Measurements from ENCODE around the gene ERC2.

The ERC2 gene

DNA sequence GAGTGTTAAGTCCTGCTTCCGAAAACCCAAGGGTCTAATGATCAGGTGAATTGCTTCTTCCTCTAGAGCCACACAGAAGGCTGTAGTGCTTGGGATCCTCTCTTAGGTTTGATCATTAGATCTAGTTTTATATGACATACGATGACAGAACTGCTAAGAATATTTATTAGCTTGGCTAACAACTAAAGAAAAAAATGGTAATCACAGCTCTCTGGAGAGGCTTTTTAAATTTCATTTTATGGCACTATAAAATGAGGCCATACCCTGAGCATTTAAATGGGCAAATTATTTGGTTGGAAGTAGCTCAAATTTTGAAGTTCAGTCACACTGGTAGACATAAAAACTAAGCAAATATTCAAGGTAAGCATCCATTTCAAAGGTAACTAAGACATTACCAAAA lies 498.6 kb downstream of the ERC2 start:
- peak; percentile 43 for DNase-seq (ENCODE audit: low read depth)
- no peak overlapping the region for H3K4me3 ChIP-seq (ENCODE audit: low read depth, low read length)
- TF ChIP-seq, protein P1, sequence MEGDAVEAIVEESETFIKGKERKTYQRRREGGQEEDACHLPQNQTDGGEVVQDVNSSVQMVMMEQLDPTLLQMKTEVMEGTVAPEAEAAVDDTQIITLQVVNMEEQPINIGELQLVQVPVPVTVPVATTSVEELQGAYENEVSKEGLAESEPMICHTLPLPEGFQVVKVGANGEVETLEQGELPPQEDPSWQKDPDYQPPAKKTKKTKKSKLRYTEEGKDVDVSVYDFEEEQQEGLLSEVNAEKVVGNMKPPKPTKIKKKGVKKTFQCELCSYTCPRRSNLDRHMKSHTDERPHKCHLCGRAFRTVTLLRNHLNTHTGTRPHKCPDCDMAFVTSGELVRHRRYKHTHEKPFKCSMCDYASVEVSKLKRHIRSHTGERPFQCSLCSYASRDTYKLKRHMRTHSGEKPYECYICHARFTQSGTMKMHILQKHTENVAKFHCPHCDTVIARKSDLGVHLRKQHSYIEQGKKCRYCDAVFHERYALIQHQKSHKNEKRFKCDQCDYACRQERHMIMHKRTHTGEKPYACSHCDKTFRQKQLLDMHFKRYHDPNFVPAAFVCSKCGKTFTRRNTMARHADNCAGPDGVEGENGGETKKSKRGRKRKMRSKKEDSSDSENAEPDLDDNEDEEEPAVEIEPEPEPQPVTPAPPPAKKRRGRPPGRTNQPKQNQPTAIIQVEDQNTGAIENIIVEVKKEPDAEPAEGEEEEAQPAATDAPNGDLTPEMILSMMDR (IDR thresholded peaks at IDR 0.05; ENCODE audit: control insufficient read depth, extremely low read depth, insufficient read depth), result no peak

DNA sequence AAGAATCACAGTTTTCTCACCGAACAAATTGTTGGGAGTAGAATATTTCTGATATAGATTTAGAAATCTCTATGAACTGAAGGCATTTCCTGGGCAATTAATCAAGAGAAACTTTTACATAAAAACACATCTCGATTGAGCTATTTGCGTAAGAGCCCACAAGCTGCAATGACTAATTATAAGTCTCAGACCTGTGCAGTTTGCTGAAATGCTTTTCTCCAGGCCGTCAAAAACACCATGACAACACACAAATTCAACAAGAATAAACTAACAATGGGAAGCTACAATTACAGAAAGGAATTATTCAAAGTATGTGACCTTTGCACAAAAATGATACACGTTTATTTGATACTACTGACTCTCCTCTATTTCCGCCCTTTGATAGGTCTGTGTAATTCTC lies 499.9 kb downstream of the ERC2 start:
- TF ChIP-seq, protein P1 (IDR thresholded peaks at IDR 0.05; ENCODE audit: control insufficient read depth, extremely low read depth, insufficient read depth), result no peak
- no peak for DNase-seq (ENCODE audit: low read depth)
- no peak overlapping the region for H3K4me3 ChIP-seq (ENCODE audit: low read depth, low read length)

DNA sequence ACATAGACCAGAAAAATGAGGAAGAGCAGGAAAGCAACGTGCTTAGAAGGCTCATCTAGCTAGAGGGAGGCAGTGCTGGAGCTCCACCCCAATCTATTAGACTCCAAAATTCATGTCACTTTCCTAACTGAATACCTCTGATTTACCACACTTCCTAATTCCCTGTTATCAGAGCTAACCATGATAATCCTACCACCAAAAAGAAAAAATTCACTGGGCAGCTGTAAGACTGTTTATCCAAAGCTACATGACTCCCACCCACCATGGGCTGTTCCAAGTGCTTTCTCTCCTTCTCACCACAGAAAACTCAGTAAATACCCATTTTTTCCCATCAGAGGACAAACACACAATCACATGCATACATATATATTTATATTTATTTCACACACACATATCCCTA lies 501.7 kb downstream of the ERC2 start:
- TF ChIP-seq, protein P1 (IDR thresholded peaks at IDR 0.05; ENCODE audit: control insufficient read depth, extremely low read depth, insufficient read depth), result no peak
- DNase-seq (ENCODE audit: low read depth), result no peak
- no peak overlapping the region for H3K4me3 ChIP-seq (ENCODE audit: low read depth, low read length)

DNA sequence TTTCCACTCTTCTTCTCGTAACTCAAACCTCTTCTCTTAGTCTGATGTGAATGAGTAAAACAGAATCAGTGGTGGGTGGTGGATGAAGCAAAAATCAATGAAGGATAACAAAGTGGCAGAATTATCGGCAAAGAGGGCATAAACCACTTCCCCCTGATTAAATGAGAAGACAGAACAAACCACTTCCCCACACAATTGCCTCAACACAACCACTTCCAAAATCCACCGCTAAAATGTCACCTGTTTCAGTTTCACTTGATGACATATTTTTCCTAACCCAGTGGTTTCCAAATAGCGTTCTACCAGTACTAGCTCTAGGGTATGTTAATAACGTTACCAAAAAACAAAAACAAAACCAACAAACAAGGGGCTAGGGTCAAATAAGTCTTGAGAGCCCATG lies 502.5 kb downstream of the ERC2 start:
- DNase-seq (ENCODE audit: low read depth), result no peak
- TF ChIP-seq, protein P1 (IDR thresholded peaks at IDR 0.05; ENCODE audit: control insufficient read depth, extremely low read depth, insufficient read depth), result no peak

DNA sequence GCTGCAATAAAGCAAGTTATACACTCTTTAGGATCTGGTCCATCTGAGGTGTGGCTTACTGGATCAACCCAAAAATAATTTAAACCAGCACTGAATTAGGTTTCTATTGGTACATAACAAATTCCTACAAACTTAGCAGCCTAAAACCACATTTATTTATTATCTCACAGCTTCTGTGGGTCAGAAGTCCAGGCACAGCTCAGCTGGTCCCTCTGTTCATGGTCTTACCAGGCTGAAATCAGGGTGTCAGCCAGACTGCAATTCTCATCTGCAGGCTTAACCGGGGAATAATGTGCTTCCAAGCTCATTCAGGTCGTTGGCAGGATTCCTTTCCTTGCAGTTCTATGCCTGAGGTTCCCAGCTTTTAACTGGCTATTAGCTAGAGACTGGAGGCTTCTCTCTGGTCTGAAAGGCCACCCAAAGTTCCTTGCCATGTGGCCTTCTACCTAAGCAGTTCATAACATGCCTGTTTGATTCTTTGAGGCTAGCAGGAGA lies 503.7 kb downstream of the ERC2 start:
- DNase-seq (ENCODE audit: low read depth), result no peak
- TF ChIP-seq, protein P1 (IDR thresholded peaks at IDR 0.05; ENCODE audit: control insufficient read depth, extremely low read depth, insufficient read depth), result no peak
- H3K4me3 ChIP-seq (ENCODE audit: low read depth, low read length), result no peak overlapping the region

More for the DNA sequence above, 502.5 kb downstream of the ERC2 start:
- H3K4me3 ChIP-seq (ENCODE audit: low read depth, low read length), result no peak overlapping the region

DNA sequence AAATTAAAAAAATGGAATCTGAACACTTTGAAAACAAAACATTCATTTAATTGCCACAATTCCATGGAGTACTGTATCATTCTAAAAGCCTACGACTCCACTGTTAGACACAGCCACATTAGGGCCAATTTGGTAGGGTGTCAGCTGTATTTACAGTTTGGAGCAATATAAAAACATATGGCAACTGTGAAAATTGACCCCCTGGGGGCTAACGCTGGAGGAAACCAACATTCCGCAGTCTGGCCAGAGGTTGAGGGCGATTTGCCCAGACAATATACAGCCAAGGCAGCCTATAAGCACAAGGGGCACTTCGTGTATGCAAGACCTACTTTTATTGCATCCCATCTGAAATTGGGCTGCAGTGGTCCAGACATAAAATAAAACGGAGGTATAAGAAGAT lies 504.7 kb downstream of the ERC2 start:
- TF ChIP-seq, protein P1 (IDR thresholded peaks at IDR 0.05; ENCODE audit: control insufficient read depth, extremely low read depth, insufficient read depth), result no peak
- no peak overlapping the region for H3K4me3 ChIP-seq (ENCODE audit: low read depth, low read length)
- DNase-seq (ENCODE audit: low read depth), result no peak

DNA sequence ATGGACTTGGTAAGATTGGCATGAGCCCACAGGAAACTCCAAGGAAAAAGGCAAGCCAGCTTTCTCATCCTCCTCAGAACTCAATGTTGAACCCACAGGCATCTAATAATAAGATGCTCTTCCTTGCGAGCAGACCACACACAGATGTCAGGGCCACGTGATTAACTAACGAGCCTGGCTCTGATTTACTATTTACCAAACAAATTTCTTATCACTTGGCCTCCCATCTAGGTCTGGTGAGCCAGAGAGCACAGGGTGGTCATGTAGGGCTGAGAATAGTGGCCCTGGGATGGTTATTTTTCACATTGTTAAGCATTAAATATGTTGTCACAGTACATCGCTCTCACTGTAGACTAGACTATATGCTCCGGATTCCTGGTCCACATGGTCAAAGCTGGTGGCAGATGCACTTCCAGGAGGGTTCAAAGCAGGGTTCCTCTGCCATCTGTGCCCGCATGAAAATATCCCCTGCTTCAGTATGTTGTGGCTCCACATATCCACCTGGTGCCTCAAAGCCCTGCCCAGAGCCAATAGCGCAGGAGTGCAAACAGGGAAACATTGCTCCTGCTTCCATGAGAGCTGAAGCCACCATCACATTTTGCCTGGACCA lies 508.7 kb downstream of the ERC2 start:
- no peak for DNase-seq (ENCODE audit: low read depth)
- TF ChIP-seq, protein P1 (IDR thresholded peaks at IDR 0.05; ENCODE audit: control insufficient read depth, extremely low read depth, insufficient read depth), result no peak
- no peak overlapping the region for H3K4me3 ChIP-seq (ENCODE audit: low read depth, low read length)

Data from LNCaP clone FGC (cell line).